ENCODE measurements around the gene MTUS2.

Gene MTUS2

GRCh38 chr13:28889086-28889732 lies 69.1 kb downstream of the MTUS2 start:
- Histone ChIP-seq H3K27me3 (ENCODE audit: low read length) (no peaks in the 10 kb centered on the region), H3K9ac (ENCODE audit: low read length) (no peak overlapping the region), H3K9me3 (ENCODE audit: insufficient read depth, low read length) (no peaks in the 10 kb centered on the region), H3F3A (ENCODE audit: insufficient read depth) (no peaks in the 10 kb centered on the region), H3K4me2 (ENCODE audit: low read depth, low read length, poor library complexity, severe bottlenecking) (no peak overlapping the region), H2AFZ (ENCODE audit: low read depth, low read length, severe bottlenecking) (no peak overlapping the region), H3K4me3 (ENCODE audit: insufficient read depth, low read length, poor library complexity, severe bottlenecking) (no peak overlapping the region), H3K27ac (ENCODE audit: low read depth, low read length) (no peak overlapping the region), H4K20me1 (ENCODE audit: low read depth, low read length) (no peaks in the 10 kb centered on the region), H3K79me2 (ENCODE audit: insufficient read depth, low read length) (no peaks in the 10 kb centered on the region), H3K36me3 (ENCODE audit: low read length) (no peaks in the 10 kb centered on the region), H3K9me2 (replicated peaks; ENCODE audit: insufficient read depth, low read length) (no peaks in the 10 kb centered on the region)
- TF ChIP-seq EZH2phosphoT487 (conservative IDR thresholded peaks at IDR 0.05; ENCODE audit: low read length), result no peak
- no peak for TF ChIP-seq CTCF (IDR thresholded peaks at IDR 0.05; ENCODE audit: insufficient read depth, low read length, poor library complexity, severe bottlenecking)

GRCh38 chr13:28890712-28891111 lies 70.6 kb downstream of the MTUS2 start:
- Histone ChIP-seq H3K9me2 (replicated peaks; ENCODE audit: insufficient read depth, low read length) (no peaks in the 10 kb centered on the region), H2AFZ (ENCODE audit: low read depth, low read length, severe bottlenecking) (no peak overlapping the region), H3K4me2 (ENCODE audit: low read depth, low read length, poor library complexity, severe bottlenecking) (no peak overlapping the region), H4K20me1 (ENCODE audit: low read depth, low read length) (no peaks in the 10 kb centered on the region), H3F3A (ENCODE audit: insufficient read depth) (no peaks in the 10 kb centered on the region), H3K79me2 (ENCODE audit: insufficient read depth, low read length) (no peaks in the 10 kb centered on the region), H3K36me3 (ENCODE audit: low read length) (no peaks in the 10 kb centered on the region), H3K9me3 (ENCODE audit: insufficient read depth, low read length) (no peaks in the 10 kb centered on the region), H3K9ac (ENCODE audit: low read length) (no peak overlapping the region), H3K4me3 (ENCODE audit: insufficient read depth, low read length, poor library complexity, severe bottlenecking) (no peak overlapping the region), H3K27me3 (ENCODE audit: low read length) (no peaks in the 10 kb centered on the region), H3K27ac (ENCODE audit: low read depth, low read length) (no peak overlapping the region)
- TF ChIP-seq EZH2phosphoT487 (conservative IDR thresholded peaks at IDR 0.05; ENCODE audit: low read length) (no peak), CTCF (IDR thresholded peaks at IDR 0.05; ENCODE audit: insufficient read depth, low read length, poor library complexity, severe bottlenecking) (no peak)

GRCh38 chr13:28918030-28918429 lies 97.9 kb downstream of the MTUS2 start:
- Histone ChIP-seq H3K27me3 (ENCODE audit: low read length) (no peaks in the 10 kb centered on the region), H3K9me3 (ENCODE audit: insufficient read depth, low read length) (no peaks in the 10 kb centered on the region), H3K4me2 (ENCODE audit: low read depth, low read length, poor library complexity, severe bottlenecking) (no peak overlapping the region), H2AFZ (ENCODE audit: low read depth, low read length, severe bottlenecking) (no peak overlapping the region), H3K36me3 (ENCODE audit: low read length) (no peaks in the 10 kb centered on the region), H3F3A (ENCODE audit: insufficient read depth) (no peaks in the 10 kb centered on the region), H3K79me2 (ENCODE audit: insufficient read depth, low read length) (no peaks in the 10 kb centered on the region), H3K9ac (ENCODE audit: low read length) (no peak overlapping the region), H3K4me3 (ENCODE audit: insufficient read depth, low read length, poor library complexity, severe bottlenecking) (no peak overlapping the region), H4K20me1 (ENCODE audit: low read depth, low read length) (no peaks in the 10 kb centered on the region), H3K9me2 (replicated peaks; ENCODE audit: insufficient read depth, low read length) (no peaks in the 10 kb centered on the region), H3K27ac (ENCODE audit: low read depth, low read length) (no peak overlapping the region)
- TF ChIP-seq EZH2phosphoT487 (conservative IDR thresholded peaks at IDR 0.05; ENCODE audit: low read length), result no peak
- TF ChIP-seq CTCF (IDR thresholded peaks at IDR 0.05; ENCODE audit: insufficient read depth, low read length, poor library complexity, severe bottlenecking), result no peak

Measured in SU-DHL-6 (cell line).